IPS-18a (cell line): Measurements from ENCODE around the gene EEA1.

Experiments used
- H3K27ac ChIP-seq: one replicate; pipeline ENCODE4 v1.5.1; 2013; ENCODE audit warnings: low read length
- H3K27me3 ChIP-seq: one replicate; pipeline ENCODE4 v1.6.1; 2013; ENCODE audit warnings: mild to moderate bottlenecking, low read length; ENCODE audit not compliant: control insufficient read depth, insufficient read depth
- H3K36me3 ChIP-seq: one replicate; pipeline ENCODE4 v1.6.1; 2013; ENCODE audit warnings: low read depth, low read length; ENCODE audit not compliant: control insufficient read depth
- H3K4me1 ChIP-seq: one replicate; pipeline ENCODE4 v1.6.1; 2013; ENCODE audit warnings: low read depth, low read length; ENCODE audit not compliant: control insufficient read depth
- H3K4me3 ChIP-seq: one replicate; pipeline ENCODE4 v1.5.1; 2013; ENCODE audit warnings: low read length
- H3K9ac ChIP-seq: one replicate; pipeline ENCODE4 v1.6.1; 2013; ENCODE audit warnings: mild to moderate bottlenecking, low read length, moderate library complexity
- H3K9me3 ChIP-seq: one replicate; pipeline ENCODE4 v1.6.1; 2013; ENCODE audit warnings: low read depth, low read length; ENCODE audit not compliant: control insufficient read depth

The EEA1 gene

DNA sequence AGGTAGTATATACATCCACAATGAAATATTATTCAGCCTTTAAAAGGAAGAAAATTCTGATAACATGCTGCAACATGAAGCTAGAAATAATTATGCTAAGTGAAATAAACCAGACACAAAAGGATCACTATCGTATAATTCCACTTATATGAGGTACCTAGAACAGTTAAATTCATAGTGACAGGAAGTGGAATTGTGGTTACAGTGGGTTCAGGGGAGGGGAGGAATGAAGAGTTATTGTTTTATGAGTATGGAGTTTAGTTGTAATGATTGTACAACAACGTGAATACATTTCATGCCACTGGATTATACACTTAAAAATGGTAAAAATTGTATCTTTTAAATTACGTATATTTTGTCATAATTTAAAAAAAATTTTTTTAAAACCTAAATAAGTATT is 21.0 kb downstream of the EEA1 start:
- Histone ChIP-seq H3K4me1 (peaks cover 12% of the 10 kb centered on the region), H3K27me3 (no peaks in the 10 kb centered on the region), H3K9me3 (no peaks in the 10 kb centered on the region), H3K9ac (no peak overlapping the region), H3K36me3 (no peaks in the 10 kb centered on the region), H3K27ac (no peak overlapping the region), H3K4me3 (no peak overlapping the region)

DNA sequence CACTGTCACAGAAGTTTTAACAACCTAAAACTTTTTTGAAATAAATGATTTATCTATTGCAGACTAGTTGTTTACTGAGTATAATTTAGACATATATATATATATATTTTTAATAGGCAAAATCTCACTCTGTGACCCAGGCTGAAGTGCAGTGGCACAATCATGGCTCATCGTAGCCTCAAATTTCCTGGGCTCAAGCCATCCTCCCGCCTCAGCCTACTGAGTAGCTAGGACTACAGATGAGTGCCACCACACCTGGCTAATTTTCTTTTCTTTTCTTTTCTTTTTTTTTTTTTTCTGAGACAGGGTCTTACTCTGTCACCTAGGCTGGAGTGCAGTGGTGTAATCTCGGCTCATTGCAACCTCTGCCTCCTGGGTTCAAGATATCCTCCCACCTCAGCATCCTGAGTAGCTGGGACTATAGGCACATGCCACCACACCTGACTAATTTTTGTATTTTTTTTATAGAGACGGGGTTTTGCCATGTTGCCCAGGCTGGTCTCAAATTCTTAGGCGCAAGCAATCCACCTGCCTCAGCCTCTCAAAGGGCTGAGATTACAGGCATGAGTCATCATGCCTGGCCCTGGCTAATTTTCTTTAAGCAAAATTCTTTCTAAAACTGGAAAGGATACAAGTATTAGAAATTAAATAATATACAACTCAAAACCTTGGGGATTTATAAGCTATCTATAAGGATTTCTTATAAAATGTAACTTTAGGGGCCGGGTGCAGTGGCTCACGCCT is 23.1 kb downstream of the EEA1 start:
- Histone ChIP-seq H3K27ac (no peak overlapping the region), H3K4me3 (no peak overlapping the region), H3K4me1 (peaks cover 4% of the 10 kb centered on the region), H3K36me3 (no peaks in the 10 kb centered on the region), H3K27me3 (no peaks in the 10 kb centered on the region), H3K9me3 (no peaks in the 10 kb centered on the region), H3K9ac (no peak overlapping the region)

DNA sequence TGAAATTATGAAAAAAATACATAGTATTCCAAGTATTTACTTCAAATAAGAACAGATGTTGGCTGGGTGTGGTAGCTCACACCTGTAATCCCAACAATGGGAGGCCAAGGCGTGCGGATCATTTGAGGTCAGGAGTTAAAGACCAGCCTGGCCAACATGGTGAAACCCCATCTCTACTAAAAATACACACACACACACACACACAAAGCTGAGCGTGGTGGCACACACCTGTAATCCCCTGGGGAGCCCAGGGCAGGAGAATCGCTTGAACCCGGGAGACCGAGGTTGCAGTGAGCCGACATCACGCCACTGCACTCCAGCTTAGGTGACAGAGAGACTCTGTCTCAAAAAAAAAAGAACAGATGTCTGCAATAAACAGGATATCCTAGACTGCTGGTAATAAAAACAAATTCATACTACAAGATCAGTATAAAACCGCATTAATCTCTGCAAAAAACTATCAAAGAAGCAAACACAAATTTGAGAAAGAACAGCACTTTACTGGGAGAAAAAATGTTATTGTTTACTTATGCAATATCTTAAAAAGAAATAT is 23.8 kb downstream of the EEA1 start:
- no peaks in the 10 kb centered on the region for H3K9me3 ChIP-seq
- H3K9ac ChIP-seq: no peak overlapping the region
- H3K27me3 ChIP-seq: no peaks in the 10 kb centered on the region
- no peak overlapping the region for H3K4me3 ChIP-seq
- no peaks in the 10 kb centered on the region for H3K36me3 ChIP-seq
- H3K27ac ChIP-seq: no peak overlapping the region
- no peaks in the 10 kb centered on the region for H3K4me1 ChIP-seq

DNA sequence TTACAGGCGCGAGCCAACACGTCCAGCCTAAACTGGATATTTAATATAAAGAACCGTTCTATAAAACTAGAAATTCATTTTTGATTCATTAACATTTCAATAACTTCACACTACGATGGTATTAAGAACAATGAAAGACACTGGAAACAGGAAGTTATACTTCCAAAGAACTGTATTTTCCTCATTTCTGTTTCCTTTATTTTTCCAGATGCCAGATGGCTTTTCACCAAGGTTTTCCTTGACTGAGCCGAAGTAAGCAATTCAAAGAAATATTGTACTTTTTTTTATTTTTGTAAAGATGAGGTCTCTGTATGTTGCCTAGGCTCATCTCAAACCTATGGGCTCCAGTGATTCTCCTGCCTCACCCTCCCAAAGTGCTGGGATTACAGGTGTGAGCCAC is 28.2 kb downstream of the EEA1 start:
- no peak overlapping the region for H3K9ac ChIP-seq
- H3K27me3 ChIP-seq: no peaks in the 10 kb centered on the region
- no peak overlapping the region for H3K27ac ChIP-seq
- H3K4me3 ChIP-seq: no peak overlapping the region
- no peaks in the 10 kb centered on the region for H3K36me3 ChIP-seq
- H3K4me1 ChIP-seq: no peaks in the 10 kb centered on the region
- no peaks in the 10 kb centered on the region for H3K9me3 ChIP-seq

DNA sequence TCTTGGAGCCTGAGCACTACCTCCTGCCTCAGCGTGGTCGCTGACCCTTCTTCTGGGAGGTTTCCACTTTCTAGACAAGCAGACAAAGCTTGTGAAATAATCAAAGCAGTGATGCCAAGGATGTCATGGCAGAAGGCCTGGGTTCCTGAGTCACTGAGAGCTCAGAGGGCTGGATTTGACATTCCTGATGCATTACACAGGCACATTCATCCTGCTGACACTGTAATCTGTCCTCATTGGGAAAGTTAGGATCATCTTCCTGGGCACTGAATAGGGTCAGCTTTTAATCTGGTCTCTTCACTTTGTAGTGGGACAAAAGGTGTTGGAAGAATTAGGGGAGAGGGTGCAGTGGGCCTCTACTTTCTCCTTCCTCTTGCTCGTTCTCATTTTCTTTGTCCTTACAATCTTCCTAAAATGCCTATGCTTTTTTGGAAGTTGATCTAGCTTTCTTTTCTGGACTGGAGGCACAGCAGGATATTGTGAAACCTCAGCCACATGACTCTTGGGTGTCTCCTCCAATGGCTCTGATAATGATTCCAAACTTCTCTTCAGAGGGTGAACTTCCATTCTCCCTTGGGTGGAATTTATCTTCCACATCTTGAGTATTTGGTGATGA is 29.6 kb downstream of the EEA1 start:
- Histone ChIP-seq H3K4me3 (no peak overlapping the region), H3K36me3 (no peaks in the 10 kb centered on the region), H3K9ac (no peak overlapping the region), H3K27me3 (no peaks in the 10 kb centered on the region), H3K27ac (no peak overlapping the region), H3K9me3 (no peaks in the 10 kb centered on the region), H3K4me1 (no peaks in the 10 kb centered on the region)

DNA sequence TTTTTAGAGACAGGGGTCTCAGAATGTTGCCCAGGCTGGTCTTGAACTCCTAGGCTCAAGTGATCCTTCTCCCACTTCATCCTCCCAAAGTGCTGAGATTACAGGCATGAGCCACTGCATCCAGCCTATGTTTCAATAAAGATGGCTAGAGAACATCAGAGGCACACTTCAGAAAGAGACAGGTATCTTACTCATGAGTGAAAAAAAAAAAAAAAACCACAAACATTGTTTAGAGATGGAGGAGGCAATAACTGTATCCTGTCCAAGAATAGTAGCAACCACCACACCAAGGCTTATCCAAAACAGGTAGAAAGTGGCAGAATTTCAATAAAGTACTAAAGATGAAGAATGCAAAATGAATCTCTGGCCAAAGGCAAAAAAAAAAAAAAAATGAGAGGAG is 30.3 kb downstream of the EEA1 start:
- Histone ChIP-seq H3K4me3 (no peak overlapping the region), H3K27me3 (no peaks in the 10 kb centered on the region), H3K27ac (no peak overlapping the region), H3K9ac (no peak overlapping the region), H3K4me1 (no peaks in the 10 kb centered on the region), H3K9me3 (no peaks in the 10 kb centered on the region), H3K36me3 (no peaks in the 10 kb centered on the region)

DNA sequence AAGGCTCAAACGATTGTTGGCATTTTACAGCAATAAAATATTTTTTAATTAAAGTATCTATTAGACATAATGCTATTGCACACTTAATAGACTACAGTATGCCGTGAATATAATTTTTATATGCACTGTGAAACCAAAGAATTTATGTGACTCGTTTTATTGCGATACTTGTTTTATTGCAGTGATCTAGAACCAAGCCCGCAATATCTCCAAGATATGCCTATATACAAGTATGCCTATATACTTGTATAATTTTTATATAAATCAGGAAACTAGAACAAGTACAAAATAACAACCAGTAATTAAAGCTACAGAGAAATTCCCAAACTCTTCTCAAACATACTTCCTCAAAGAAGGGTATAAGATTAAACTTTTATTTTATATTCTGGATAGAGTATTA is 31.3 kb downstream of the EEA1 start:
- Histone ChIP-seq H3K4me1 (no peaks in the 10 kb centered on the region), H3K9ac (no peak overlapping the region), H3K27ac (no peak overlapping the region), H3K9me3 (no peaks in the 10 kb centered on the region), H3K27me3 (no peaks in the 10 kb centered on the region), H3K36me3 (no peaks in the 10 kb centered on the region), H3K4me3 (no peak overlapping the region)

DNA sequence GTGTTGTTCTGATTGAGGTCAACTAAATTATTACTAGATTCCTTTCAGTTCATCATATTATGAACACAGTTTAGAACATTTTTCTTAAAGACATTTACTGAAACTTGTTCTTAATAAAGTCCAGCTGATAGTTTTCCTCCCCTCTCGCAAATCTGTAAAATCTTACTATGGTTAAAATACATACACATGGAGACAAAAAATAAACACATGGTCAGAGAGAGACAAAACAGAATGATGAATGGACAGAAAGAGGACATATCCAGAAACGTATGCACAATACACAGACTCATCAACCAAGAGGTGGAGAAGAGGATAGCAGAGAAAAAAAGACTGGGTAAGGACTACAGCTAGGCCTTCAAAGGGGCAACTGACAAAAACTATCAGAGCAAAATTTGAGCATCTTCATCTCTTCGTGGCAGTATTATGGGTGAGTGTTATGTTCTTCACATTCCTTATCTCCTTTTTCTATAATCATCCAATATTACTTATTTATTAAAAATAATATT is 38.4 kb downstream of the EEA1 start:
- Histone ChIP-seq H3K9ac (no peak overlapping the region), H3K27ac (no peak overlapping the region), H3K9me3 (no peaks in the 10 kb centered on the region), H3K4me1 (no peaks in the 10 kb centered on the region), H3K36me3 (no peaks in the 10 kb centered on the region), H3K27me3 (no peaks in the 10 kb centered on the region), H3K4me3 (no peak overlapping the region)

DNA sequence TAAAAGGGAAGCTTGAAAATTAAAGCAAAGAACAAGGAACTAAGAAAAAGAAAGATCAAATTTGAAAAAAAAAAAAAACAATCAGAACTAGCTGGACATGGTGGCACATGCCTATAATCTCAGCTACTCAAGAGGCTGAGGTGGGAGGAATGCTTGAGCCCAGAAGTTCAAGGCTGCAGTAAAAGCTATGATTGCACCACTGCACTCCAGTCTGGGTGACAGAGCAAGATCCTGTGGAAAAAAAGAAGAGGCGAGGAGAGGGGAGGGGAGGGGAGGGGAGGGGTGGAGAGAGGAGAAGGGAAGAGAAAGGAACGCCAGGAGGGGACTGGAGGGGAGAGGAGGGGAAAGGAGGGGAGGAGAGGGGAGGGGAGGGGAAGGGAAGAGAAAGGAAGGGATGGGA is 43.0 kb downstream of the EEA1 start:
- no peak overlapping the region for H3K4me3 ChIP-seq
- H3K27ac ChIP-seq: no peak overlapping the region
- H3K9ac ChIP-seq: no peak overlapping the region
- no peaks in the 10 kb centered on the region for H3K9me3 ChIP-seq
- no peaks in the 10 kb centered on the region for H3K27me3 ChIP-seq
- H3K4me1 ChIP-seq: no peaks in the 10 kb centered on the region
- no peaks in the 10 kb centered on the region for H3K36me3 ChIP-seq

DNA sequence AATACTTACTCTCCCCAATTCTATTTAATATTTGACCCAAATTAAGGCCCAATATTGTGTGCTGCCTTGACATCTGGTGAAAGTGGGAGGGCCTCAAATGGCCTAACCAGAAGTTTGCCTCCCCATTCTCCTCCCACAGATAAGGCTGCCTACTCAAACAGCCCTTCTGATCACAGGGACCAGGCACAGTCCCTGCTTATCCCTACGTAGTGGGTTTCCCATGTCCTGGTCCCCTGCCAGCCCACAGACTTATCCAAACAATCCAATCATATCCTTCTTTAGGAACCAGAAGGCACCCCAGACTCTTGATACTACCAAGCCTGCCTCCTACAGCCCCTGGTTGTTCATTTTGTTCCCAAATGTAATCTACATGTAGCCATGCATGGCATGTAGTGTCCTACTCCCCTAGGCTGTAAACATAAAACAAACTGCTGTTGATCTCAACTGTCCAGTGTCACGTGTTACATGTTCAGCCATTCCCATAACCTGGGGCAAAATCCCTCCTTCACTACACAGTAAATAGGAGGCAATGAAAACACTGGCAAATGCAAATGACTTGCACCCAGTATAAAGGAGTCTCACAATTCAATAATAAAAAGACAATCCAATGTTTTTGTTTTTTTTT is 49.3 kb downstream of the EEA1 start:
- Histone ChIP-seq H3K27me3 (no peaks in the 10 kb centered on the region), H3K9me3 (no peaks in the 10 kb centered on the region), H3K9ac (no peak overlapping the region), H3K36me3 (no peaks in the 10 kb centered on the region), H3K27ac (no peak overlapping the region), H3K4me1 (no peaks in the 10 kb centered on the region), H3K4me3 (no peak overlapping the region)

DNA sequence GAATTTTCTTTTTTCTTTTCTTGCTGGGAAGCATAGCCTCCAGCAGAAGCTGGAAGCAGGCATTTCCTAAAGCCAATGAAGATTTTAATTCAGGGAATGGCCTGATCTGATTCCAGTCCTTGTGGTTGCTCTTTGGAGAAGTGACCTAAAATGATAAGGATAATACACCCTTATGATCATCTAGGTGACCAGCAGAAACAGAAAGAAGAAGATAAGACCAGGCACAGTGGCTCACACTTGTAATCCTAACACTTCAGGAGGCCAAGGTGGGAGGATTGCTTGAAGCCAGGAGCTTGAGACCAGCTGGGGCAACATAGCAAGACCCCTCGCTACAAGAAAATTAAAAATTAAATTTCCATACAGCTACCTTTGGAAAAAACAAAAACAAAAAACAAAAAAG is 51.2 kb downstream of the EEA1 start:
- Histone ChIP-seq H3K9me3 (no peaks in the 10 kb centered on the region), H3K4me3 (no peak overlapping the region), H3K27ac (no peak overlapping the region), H3K36me3 (no peaks in the 10 kb centered on the region), H3K9ac (no peak overlapping the region), H3K4me1 (no peaks in the 10 kb centered on the region), H3K27me3 (no peaks in the 10 kb centered on the region)
